HG03064 (cell line): Measurements from ENCODE around the gene TMEM196.

ENCODE experiments used
- ATAC-seq: cut with Tn5 transposase; IDR thresholded peaks from one replicate; pipeline ENCODE4 v1.9.1; 2021; ENCODE audit warnings: low read depth; ENCODE audit not compliant: unreplicated experiment

Gene TMEM196

DNA sequence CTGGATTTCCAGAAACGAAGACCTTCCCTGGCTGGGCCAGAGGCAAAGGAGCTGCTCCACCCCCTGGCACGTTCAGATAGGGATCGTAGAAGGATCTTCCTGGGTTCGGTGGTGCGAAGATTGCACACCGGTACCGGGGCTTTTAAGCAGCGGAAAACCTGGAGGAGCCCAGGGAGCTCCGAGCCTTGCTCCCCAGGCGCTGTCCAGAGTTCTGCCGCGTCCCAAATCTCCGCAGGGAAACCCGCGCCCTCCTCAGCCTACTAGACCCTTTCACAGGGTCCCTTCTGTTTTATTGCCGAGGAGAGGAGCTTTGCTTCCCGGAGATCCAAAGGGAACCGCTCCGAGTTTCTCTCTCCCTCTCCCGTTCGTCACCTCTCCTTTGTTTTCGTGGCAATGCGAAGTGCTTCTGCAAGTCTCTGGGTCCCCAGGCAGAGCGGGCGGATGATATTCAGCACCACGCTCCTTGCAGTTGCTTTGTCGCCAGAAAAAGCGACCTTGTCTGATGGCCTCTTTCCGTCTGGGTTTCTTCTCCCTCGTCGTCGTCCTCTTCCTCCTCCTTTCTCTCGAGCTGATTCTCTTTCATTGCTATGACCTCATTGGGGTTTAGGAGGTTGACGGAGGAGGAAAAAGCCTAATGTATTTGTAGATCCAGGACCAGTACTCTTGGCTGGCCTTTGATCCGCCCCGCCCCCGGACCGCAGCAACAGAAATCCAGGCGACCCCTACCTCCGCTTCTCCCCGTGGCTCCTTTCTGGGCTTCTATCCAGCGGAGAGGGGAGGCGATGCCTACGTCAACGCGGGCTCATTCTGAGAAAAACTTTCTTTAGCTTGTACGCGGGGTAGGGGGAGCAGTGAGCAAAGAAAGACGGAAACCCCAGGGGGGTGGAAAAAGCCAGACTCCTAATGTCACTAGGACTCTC, at the start of gene TMEM196:
TMEM196 (minus strand) TSS at position 777 of the 920 bp plus-strand sequence. CDS start 921 bp downstream, outside the sequence.
- ATAC-seq, result no peak

DNA sequence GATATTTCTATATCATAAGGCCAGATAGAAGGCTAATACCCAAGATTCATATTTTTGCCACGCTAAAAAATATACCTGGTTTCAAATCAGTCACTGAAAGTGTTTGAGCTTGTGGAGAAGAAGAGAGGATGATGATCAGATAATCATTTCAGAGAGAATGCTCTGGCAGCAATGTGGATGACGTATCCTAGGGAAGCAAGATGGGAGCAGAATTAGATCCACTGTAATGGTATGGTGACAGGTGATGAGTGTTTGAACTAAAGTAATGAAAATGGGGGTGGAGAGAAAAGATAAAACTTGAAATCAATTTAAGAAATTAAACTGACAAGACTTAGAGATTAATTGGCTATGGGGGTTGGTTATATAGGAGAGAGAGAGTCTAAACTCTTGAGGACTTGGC, 42.7 kb upstream of the TMEM196 start:
- no peak for ATAC-seq

DNA sequence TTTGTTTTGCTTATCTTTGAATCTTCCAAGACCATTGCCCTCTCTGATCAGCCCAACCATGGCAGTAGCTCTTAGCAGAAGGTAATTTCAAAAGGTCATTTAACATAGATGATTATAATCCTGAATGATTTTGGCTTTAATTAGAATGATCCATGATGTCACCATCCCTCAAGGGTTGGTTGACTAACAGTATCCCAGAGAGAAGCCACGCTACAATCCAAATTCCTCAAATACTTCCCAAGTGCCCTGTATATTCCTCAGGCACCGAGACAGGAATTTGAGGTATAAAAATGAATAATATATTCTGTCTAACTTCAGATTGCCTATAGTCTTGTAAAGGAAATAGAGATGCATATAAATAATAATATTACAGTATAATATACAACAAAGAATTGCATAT, 42.1 kb upstream of the TMEM196 start:
- ATAC-seq, result no peak

DNA sequence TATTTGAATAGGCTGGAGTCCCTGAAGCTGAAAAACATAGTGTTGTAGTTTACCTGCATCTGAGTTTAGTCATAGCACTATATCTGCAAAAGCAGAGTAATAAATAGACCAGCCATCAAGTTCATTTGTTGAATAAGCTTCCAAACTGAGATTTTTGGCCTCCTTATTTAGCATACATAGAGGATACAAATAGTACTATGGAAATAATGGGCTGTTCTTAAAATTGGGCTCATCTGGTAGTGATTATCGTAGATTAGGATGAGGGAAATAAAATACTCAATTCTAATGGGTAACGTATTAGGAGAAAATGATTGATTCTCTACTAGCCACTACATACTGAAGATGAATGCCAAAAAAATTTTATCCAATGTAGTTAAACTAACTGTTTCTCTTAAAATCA, 41.4 kb upstream of the TMEM196 start:
- no peak for ATAC-seq

DNA sequence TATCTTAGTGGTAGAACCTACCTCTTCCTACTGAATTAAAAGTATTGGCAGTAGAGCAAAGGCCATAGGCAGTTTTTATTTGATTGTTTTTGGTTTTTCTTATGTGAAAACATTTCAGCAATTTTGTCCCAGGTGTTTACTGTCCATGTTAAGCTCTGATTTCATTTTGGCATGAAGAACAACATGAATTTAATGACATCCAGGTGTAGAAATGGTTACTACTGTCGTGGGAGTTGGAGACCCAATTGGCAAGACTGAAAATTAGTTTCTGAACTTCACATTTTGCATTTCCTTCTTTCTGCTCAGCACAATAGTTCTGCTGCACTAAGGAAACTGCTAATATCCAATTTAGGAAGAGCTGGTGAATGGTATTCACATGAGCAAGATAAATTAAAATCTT, 38.0 kb upstream of the TMEM196 start:
- no peak for ATAC-seq

DNA sequence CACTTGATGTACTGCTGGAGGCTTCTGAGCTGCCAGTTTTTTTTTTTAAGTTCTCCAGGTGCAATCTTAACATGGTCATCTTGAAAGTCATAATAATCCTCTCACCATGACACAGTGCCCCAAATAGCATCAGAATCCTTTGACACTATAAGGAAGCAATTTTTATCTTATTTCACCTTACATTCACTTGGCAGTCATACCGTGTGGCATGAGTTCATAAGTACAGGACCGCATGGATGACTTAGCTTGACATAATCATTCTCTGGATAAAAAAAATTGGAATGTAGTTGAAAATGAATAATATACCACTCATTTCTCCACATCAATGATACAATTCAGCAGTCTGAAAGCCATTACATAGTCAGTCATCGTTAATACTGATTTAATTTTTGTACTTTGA, 25.6 kb upstream of the TMEM196 start:
- no peak for ATAC-seq

DNA sequence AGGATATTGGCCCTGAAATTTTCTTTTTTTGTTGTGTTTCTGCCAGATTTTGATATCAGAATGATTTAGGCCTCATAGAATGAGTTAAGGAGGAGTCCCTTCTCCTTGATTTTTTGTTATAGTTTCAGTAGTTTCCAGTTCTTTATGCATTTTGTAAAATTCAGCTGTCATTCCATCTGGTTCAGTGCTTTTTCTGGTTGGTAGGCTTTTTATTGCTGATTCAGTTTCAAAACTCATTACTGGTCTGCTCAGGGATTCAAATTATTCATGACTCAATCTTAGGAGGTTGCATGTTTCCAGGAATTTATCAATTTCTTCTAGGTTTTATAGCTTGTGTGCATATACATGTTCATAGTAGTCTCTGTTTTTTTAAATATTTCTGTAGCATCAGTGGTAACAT, 10.1 kb upstream of the TMEM196 start:
- ATAC-seq, result no peak

DNA sequence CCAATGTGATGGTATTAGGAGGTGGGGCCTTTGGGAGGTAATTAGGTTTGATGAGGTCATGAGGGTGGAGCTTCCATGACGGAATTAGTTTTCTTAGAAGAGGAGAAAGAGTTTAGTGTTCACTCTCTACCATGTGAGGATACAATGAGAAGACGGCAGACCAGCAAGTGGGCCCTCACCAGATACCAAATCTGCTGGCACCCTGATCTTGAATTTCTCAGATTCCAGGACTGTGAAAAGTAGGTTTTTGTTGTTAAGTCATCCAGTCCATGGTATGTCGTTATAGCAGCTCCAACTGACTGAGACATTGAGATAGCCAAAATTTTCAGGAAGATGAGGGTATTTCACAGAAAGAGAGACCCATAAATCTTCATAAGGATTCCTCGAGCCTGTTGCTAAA, 3.6 kb upstream of the TMEM196 start:
- ATAC-seq, result no peak

DNA sequence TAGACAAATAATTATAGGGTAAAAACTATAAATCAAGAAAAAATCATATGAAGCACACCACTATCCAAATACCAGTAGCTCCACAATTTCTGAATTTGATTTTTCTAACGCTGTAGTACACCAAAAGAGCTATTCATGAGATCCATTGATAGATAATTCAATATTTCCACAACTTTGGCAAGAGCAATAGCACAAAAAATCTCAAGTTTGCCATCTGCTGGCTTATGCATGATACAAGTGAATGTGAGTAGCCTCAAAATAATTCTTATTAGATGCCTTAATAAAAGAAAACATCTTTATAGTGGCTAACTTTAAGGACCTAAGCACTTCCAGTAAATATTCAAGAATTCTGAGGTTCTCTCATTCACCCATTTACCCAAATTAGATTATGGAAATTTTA, 2.2 kb upstream of the TMEM196 start:
- ATAC-seq, result no peak

DNA sequence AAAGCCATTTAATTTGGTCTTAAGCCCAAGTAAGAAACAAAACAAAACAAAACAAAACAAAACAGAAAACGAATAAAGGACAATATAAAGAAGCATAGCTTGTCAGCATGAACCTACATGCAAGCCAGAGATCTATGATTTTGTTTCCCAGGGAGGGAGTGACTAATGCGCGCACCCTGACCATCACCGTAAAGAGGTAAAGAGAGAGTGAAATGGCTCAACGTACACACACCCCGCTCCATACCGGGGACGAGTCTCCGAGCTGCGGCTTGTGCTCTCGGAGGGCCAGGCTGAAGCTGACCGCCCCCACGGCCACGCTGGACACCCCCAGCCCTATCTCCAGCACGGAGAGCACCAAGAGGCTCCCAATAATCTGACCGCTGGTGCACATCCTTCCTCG, 1.1 kb downstream of the TMEM196 start:
- no peak for ATAC-seq

DNA sequence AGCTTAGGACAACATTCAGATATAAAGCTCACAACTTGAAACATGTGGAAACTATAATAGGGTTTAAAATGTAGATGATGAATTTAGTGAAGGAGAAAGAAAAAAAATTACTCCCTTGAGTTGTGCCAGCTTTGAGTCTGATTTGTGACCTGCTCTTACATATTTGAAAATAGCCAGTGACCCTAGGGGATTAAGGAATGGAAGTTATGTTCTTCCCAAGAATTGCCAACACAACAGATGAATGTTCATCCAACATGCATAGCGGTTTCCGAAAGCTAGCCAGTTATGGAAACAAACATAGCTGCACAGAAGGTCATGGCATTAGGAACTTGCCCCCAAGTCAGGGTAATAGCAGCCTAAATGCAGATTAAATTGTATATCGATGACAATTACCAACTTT, 10.8 kb downstream of the TMEM196 start:
- ATAC-seq, result no peak

DNA sequence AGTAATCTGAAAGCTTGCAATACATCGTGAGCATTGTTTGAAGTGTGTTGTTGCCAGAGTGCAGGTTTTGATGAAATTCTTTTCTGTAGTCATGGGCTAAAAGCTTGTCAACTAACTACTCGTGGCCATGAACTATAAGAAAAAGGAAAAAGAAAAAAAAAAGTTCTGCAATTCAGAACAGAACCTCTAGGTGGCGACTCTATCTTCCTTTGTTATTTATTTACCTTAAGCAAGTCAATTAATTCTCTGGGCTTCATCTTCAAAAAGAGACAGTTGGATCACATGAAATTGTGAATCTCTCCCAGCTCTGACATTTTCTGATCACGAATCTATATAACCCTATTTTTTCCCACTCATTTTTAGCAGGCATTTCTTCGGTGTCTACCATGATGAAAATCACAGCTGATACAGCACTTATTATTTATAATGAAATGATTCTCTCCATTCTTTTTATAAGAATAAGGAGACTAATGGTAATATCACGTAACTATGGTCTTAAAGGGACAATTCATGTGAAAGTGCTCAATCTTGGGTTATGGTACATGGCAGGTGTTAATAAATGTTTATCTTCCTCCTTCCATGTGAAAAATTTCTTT, 18.8 kb downstream of the TMEM196 start:
- ATAC-seq, result no peak

DNA sequence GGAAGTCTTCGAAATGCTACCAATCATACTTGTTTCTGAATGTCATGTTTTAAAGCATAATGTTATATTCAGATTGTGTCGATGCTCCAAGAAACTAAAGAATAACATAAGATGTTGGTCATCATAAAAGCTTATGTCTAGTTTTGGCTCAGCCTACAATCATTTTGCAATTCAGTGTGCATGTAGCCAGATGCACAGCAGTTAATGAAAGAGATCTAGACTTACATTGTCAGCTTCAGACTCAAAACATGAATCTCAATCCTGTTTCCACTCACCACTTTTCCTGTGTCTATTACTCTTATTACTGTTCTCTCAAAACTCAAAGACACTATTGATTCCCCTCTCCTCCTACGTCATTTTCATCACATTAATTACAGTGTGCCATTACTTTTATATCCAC, 21.4 kb downstream of the TMEM196 start:
- ATAC-seq, result no peak

DNA sequence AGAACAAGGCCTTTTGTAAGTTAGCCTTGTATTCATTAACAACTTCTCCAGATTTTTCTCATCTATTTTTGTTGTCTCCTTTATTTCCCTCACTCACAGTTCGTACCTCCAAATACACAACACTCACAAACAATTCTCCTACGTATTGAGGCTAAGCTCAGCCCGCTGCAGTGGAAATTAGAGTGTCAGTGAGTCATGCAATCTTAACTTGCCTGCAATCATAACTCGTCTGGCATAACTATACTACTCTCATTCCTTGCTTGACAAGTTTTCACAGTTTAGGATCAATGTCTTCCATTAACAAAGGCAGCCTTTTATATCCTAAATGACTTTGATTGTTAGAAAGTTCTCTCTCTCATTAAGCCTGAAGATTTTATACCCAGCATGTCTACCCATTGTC, 23.8 kb downstream of the TMEM196 start:
- no peak for ATAC-seq

DNA sequence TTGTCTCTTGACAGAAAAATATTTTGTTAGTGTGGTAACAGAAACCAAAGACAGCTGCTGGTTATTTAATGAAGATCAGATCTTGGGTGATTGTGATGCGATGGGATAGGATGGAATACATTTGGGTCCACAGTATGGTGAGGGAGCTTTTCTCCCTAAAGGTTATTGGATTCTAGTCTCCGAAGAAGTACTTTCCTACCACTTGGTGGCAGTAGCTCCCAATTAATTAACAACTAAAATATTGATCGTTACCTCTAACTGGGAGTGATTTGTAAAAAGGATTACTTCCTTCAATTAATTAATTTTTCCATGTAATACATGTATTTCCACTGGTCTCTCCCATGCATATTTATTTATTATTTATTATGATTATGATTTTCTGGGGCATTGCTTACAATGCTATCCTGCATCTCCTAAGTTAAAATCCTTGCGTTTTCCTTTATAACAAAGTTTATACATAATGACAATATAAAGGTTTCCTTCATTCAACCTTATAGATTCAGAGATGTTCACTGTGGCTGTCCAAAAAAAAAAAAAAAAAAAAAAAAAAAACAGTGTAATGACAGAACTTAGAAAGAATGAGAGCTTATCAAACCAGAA, 25.6 kb downstream of the TMEM196 start:
- ATAC-seq, result no peak

DNA sequence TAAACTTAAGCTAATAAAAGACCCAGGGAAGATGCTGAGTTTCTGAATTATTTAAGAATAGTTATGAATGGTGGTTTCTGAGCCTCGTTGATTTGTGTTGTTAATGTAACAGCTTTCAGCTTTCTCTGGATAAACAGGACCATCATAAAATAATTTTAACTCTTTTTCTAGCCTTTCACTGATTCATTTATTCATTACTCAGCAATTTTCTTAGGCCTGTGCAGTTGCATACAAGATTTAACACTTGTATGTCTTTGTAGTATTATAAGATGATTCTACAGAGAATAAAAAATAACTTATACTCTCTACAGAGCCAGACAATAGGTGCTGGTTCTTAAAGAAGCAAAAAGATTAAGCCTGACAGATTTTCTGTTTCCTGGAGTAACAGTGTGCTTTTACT, 29.3 kb downstream of the TMEM196 start:
- ATAC-seq, result no peak

DNA sequence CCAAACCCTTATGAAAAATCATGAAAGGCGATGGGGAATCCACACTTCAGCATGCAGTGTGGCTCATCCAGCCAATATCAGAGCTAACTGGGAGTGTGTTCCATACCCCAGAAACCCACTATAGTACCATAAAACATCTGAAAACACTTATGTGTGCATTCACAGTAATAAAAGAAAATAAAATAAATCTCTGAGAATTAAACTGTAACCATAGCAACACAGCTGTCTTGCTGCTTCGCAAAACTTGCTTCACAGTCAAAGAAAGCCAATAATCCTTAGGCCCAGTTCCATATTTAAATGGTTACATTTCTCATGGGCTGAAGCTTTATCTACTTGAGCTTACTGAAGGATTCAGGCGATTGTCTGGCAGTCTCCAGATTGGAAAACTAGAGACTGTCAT, 44.7 kb downstream of the TMEM196 start:
- ATAC-seq, result no peak

DNA sequence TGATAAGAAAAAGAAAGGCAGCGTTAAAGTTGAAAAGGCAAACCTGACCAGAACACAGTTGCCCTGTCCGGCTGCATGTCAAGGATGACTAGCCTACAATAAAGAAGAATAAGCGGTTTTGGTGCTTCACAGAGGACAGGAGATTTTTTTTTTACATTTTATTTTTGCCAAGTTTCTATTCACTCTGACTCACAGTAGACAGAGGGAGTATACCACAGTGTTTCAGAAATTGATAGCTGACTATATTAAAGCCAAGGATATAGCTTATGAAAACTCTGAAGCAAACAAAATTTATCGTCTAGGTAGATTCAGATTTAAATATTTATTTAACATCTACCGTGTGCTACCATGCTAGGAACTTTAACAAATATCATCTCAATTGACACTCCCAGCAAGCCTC, 47.6 kb downstream of the TMEM196 start:
- ATAC-seq, result no peak

DNA sequence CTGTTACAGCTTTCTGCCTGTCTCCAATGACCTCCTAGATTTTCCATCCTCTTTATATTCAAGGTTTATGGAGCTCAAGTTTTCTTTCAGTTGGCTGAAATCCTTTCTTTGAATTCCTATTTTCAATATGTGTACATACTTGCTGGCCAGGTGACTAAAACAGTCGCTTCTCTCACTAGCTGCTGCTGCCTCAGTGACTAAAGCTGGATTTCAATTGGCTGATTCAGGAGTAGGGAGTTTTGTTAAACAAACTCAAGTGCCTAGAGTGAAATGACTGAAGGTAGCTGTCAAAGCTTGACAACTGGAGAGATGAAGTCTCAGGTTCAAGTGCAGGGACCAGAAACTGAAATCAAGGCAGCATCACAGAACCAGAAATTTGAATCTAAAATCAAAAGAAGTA, 57.9 kb downstream of the TMEM196 start:
- ATAC-seq, result no peak

DNA sequence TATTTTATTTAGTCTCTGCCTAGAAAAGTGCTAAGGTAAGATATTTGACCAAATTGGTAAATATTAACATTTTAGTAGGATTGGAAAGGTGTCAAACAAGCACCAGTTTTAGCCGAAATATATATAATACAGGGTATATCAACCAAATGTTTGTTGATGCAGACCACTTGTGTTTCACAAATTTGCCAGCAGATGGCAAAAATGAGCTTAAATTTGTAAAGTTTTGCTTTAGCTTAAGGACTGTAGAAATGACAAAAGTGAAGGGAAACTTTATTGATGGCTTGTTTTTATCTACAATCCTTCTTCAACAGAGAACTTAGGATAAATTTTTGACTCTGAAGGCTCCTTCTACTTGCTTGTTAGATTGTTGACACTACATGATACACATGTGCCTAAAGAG, 59.7 kb downstream of the TMEM196 start:
- ATAC-seq, result no peak

DNA sequence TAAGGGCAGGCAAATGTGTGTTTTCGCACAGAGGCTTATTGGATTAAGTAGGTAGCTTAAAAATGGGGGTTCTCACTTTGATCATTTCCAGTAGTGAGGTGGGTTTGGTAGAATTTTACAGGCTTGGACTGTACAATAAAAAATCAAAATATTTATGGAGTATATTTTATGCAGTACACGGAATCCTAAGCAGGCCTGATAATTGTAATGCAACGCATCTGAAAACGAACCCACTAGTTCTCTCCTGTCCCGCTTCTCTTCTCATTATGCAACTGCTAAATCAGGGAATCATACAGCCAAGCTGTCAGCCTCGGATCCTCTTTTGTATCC, 64.2 kb downstream of the TMEM196 start:
- no peak for ATAC-seq
